Liver (tissue), 9 donors: ENCODE measurements around the gene PARVG. TPM values are rescaled to one million over a fixed set of nuclear protein-coding genes. Genes with fewer than 3 reads are reported as not detected.

Source experiments
- DNase-seq: peaks from one replicate; pipeline ENCODE4 v3.0.0-alpha.2; 2017; ENCODE audit warnings: low spot score
- H3K27ac ChIP-seq, 2 donors: one replicate each; pipeline ENCODE4 v1.7.0; 2013; ENCODE audit warnings: inconsistent platforms in 2 of 2, low read length in 2 of 2, control low read depth in 1 of 2, low read depth in 1 of 2, mild to moderate bottlenecking in 1 of 2
- H3K27me3 ChIP-seq, 4 donors: one replicate each; pipeline versions ENCODE4 v1.6.1 to v1.7.0; 2013; ENCODE audit warnings: low read length in 3 of 4, inconsistent platforms in 1 of 4, mild to moderate bottlenecking in 1 of 4, moderate library complexity in 1 of 4; ENCODE audit not compliant: control insufficient read depth in 4 of 4, insufficient read depth in 4 of 4
- H3K36me3 ChIP-seq, 4 donors: one replicate each; pipeline versions ENCODE4 v1.6.1 to v1.7.0; 2013; ENCODE audit warnings: low read length in 3 of 4, mild to moderate bottlenecking in 3 of 4, low read depth in 1 of 4, moderate library complexity in 1 of 4; ENCODE audit not compliant: control insufficient read depth in 4 of 4, insufficient read depth in 3 of 4
- H3K4me1 ChIP-seq, 4 donors: one replicate each; pipeline versions ENCODE4 v1.6.1 to v1.7.0; 2013; ENCODE audit warnings: low read length in 3 of 4, mild to moderate bottlenecking in 3 of 4, moderate library complexity in 1 of 4; ENCODE audit not compliant: control insufficient read depth in 4 of 4, insufficient read depth in 4 of 4
- H3K4me3 ChIP-seq, 3 donors: one replicate each; pipeline versions ENCODE4 v1.6.1 to v1.7.0; 2013; ENCODE audit warnings: low read length in 3 of 3, control low read depth in 1 of 3, low read depth in 1 of 3, mild to moderate bottlenecking in 1 of 3
- H3K9ac ChIP-seq, 2 donors: one replicate each; pipeline ENCODE4 v1.7.0; 2013; ENCODE audit warnings: low read length in 2 of 2, mild to moderate bottlenecking in 2 of 2, moderate library complexity in 2 of 2, control low read depth in 1 of 2, low read depth in 1 of 2
- H3K9me3 ChIP-seq, 4 donors: one replicate each; pipeline versions ENCODE4 v1.6.1 to v1.7.0; 2013; ENCODE audit warnings: low read length in 3 of 4; ENCODE audit not compliant: control insufficient read depth in 4 of 4
- CTCF ChIP-seq: fragments of 150-350 bp; IDR thresholded peaks from 2 replicates; pipeline ENCODE4 v1.5.1; 2017; ENCODE audit warnings: improper control_type of control experiment, low read depth, low read length; ENCODE audit not compliant: missing input control
- EGR1 ChIP-seq, 2 donors: IDR thresholded peaks; 2 replicates each; pipeline ENCODE4 v1.6.1; 2016 to 2018; ENCODE audit warnings: antibody characterized with exemption in 2 of 2, low read depth in 2 of 2
- FOXA1 ChIP-seq: IDR thresholded peaks from 2 replicates; pipeline ENCODE4 v1.6.1; 2016; ENCODE audit warnings: antibody characterized with exemption
- FOXA2 ChIP-seq: IDR thresholded peaks from 2 replicates; pipeline ENCODE4 v1.6.1; 2016; ENCODE audit warnings: antibody characterized with exemption
- GABPA ChIP-seq, 2 donors: IDR thresholded peaks in 1 of 2; conservative IDR thresholded peaks in 1 of 2; 2 replicates each; pipeline ENCODE4 v1.6.1; 2016; ENCODE audit warnings: antibody characterized with exemption in 2 of 2, mild to moderate bottlenecking in 1 of 2, moderate library complexity in 1 of 2
- HNF4A ChIP-seq, 2 donors: conservative IDR thresholded peaks; 2 replicates each; pipeline ENCODE4 v1.6.1; 2016; ENCODE audit warnings: antibody characterized with exemption in 2 of 2, mild to moderate bottlenecking in 2 of 2
- HNF4G ChIP-seq: IDR thresholded peaks from 2 replicates; pipeline ENCODE4 v1.6.1; 2016; ENCODE audit warnings: antibody characterized with exemption
- NR2F2 ChIP-seq: IDR thresholded peaks from 2 replicates; pipeline ENCODE4 v1.6.1; 2016; ENCODE audit warnings: antibody characterized with exemption
- RAD21 ChIP-seq, 2 donors: IDR thresholded peaks; 2 replicates each; pipeline ENCODE4 v1.6.1; 2016; ENCODE audit warnings: antibody characterized with exemption in 2 of 2, mild to moderate bottlenecking in 2 of 2
- RXRA ChIP-seq, 2 donors: IDR thresholded peaks; 2 replicates each; pipeline ENCODE4 v1.6.1; 2017 to 2018; ENCODE audit warnings: antibody characterized with exemption in 2 of 2, mild to moderate bottlenecking in 1 of 2
- SP1 ChIP-seq: IDR thresholded peaks from 2 replicates; pipeline ENCODE4 v1.6.1; 2018; ENCODE audit warnings: antibody characterized with exemption, mild to moderate bottlenecking
- TAF1 ChIP-seq: conservative IDR thresholded peaks from 2 replicates; pipeline ENCODE4 v1.6.1; 2016; ENCODE audit warnings: antibody characterized with exemption, mild to moderate bottlenecking
- YY1 ChIP-seq: IDR thresholded peaks from 2 replicates; pipeline ENCODE4 v1.6.1; 2016; ENCODE audit warnings: antibody characterized with exemption, mild to moderate bottlenecking
- ZBTB33 ChIP-seq: IDR thresholded peaks from 2 replicates; pipeline ENCODE4 v1.6.1; 2016; ENCODE audit warnings: antibody characterized with exemption
- WGBS: extraction: QIAGEN DNeasy Blood & Tissue Kit; methylation state at CpG from one replicate; pipeline ENCODE4 v1.1.7; 2013; 5-methylcytosine and 5-hydroxymethylcytosine counted together
- polyA plus RNA-seq, 2 donors: library from polyadenylated mRNA; stranded (reverse) in 1 of 2; unstranded in 1 of 2; fragments of 200-250 nt in 1 of 2; fragments of >200 nt in 1 of 2; fragmentation: Nextera tagmentation in 1 of 2; extraction: Ambion mirVana in 1 of 2; gene quantifications; one replicate each; pipeline versions ENCODE4 v1.2.1 to v1.2.3, GENCODE V29; 2013 to 2015
- total RNA-seq, 2 donors: library from RNA; depleted of rRNA; stranded (reverse); fragments of >200 nt; gene quantifications; one replicate each; pipeline ENCODE4 v1.2.3, GENCODE V29; 2014
- TF ChIP-seq, protein P1 (sequence below): IDR thresholded peaks from 2 replicates; pipeline ENCODE4 v1.6.1; 2016; ENCODE audit warnings: antibody characterized with exemption, mild to moderate bottlenecking
- TF ChIP-seq, protein P2 (sequence below): IDR thresholded peaks from 2 replicates; pipeline ENCODE4 v1.6.1; 2016; ENCODE audit warnings: antibody characterized with exemption
- TF ChIP-seq, protein P3 (sequence below): IDR thresholded peaks from 2 replicates; pipeline ENCODE4 v1.6.1; 2016; ENCODE audit warnings: antibody characterized with exemption
- donor health status: healthy.
- donor health status: healthy.
- donor health status: healthy.
- donor health status: healthy.
- donor health status: healthy.

PARVG gene
- total and polyA plus RNA-seq, 4 donors, result 4.0 to 12.1 (median 6.6) TPM

DNA sequence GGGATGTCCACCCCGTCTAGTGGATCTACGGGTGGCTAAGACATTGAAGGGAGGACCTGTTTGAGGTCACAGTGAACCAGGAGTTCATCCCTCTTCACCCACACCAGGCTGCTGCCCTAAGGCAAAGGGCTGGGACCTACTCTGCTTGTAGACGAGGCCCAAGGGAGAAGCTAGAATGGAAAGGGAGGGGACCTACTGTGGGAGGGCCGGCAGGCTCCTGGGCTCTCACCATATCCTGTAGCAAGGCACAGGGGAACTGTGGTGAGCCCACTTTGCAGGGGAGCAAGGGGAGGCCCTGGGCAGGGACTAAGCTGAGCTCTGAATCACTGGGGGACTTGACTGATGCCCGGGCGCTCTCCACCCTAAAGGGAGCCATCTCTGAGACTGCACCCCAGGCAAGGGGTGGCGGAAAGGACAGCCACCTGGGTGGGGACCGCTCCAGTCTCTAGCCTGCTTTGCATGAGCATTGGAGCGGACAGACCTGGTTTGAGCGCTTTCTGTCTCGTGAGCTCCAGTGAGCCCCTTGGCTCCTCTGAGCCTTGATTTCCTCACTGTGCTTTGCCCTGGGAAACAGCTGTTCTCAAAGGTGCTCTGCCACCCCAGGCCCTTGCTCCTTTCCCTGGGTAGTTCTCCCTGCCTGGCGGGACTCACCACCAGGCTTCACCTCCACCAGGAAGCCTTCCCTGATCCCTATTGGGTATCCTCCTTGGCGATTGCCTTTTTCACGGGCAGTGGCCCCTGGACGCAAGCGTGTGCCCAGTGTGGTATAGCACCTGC is 24.2 kb downstream of the PARVG start:
- H3K27ac ChIP-seq, result no peak overlapping the region
- no peak for DNase-seq

More for the DNA sequence above, 24.2 kb downstream of the PARVG start:
- Histone ChIP-seq H3K27me3 (no peaks in the 10 kb centered on the region), H3K4me1 (no peaks in the 10 kb centered on the region), H3K9ac (no peak overlapping the region), H3K4me3 (no peak overlapping the region), H3K9me3 (peaks cover 0 to 3% (median 3%) of the 10 kb centered on the region in 4 donors), H3K36me3 (no peaks in the 10 kb centered on the region)
- TF ChIP-seq ZBTB33 (no peak), RXRA (IDR thresholded peaks at IDR 0.05) (no peak), GABPA (IDR thresholded peaks at IDR 0.05 in 1 of 2, conservative IDR thresholded peaks at IDR 0.05 in 1 of 2) (no peak), TAF1 (no peak), HNF4A (conservative IDR thresholded peaks at IDR 0.05) (no peak), EGR1 (IDR thresholded peaks at IDR 0.05; ENCODE audit: low read depth in 2 of 2) (no peak), FOXA2 (no peak), HNF4G (no peak), FOXA1 (no peak), RAD21 (IDR thresholded peaks at IDR 0.05) (no peak), CTCF (no peak), SP1 (no peak), NR2F2 (no peak), YY1 (no peak)
- TF ChIP-seq, protein P1, sequence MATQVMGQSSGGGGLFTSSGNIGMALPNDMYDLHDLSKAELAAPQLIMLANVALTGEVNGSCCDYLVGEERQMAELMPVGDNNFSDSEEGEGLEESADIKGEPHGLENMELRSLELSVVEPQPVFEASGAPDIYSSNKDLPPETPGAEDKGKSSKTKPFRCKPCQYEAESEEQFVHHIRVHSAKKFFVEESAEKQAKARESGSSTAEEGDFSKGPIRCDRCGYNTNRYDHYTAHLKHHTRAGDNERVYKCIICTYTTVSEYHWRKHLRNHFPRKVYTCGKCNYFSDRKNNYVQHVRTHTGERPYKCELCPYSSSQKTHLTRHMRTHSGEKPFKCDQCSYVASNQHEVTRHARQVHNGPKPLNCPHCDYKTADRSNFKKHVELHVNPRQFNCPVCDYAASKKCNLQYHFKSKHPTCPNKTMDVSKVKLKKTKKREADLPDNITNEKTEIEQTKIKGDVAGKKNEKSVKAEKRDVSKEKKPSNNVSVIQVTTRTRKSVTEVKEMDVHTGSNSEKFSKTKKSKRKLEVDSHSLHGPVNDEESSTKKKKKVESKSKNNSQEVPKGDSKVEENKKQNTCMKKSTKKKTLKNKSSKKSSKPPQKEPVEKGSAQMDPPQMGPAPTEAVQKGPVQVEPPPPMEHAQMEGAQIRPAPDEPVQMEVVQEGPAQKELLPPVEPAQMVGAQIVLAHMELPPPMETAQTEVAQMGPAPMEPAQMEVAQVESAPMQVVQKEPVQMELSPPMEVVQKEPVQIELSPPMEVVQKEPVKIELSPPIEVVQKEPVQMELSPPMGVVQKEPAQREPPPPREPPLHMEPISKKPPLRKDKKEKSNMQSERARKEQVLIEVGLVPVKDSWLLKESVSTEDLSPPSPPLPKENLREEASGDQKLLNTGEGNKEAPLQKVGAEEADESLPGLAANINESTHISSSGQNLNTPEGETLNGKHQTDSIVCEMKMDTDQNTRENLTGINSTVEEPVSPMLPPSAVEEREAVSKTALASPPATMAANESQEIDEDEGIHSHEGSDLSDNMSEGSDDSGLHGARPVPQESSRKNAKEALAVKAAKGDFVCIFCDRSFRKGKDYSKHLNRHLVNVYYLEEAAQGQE, result no peak
- TF ChIP-seq, protein P2, sequence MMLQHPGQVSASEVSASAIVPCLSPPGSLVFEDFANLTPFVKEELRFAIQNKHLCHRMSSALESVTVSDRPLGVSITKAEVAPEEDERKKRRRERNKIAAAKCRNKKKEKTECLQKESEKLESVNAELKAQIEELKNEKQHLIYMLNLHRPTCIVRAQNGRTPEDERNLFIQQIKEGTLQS, result no peak
- TF ChIP-seq, protein P3, sequence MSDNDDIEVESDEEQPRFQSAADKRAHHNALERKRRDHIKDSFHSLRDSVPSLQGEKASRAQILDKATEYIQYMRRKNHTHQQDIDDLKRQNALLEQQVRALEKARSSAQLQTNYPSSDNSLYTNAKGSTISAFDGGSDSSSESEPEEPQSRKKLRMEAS, result no peak
- WGBS, result 83% methylated on average over 16 of the region's 16 CpGs
